Endothelial cell of umbilical vein (primary cell): Measurements from ENCODE around the gene JARID2. TPM values are rescaled to one million over a fixed set of nuclear protein-coding genes. Genes with fewer than 3 reads are reported as not detected.

Experiments used
- BruUV-seq: library from RNA; stranded (reverse); fragments of 400-500 nt; replicated peaks from 2 replicates; lab custom pipeline; 2021; lab: Mats Ljungman, UMichigan
- CTCF ChIA-PET: fragments of 300-600, 350-600 bp; sonication (Branson Sonifier 250); formaldehyde crosslinking; loops from one replicate; lab custom pipeline; 2021; ENCODE audit warnings: antibody characterized with exemption, inconsistent platforms; lab: Charles Lee
- POLR2A ChIA-PET: fragments of 300-600, 350-600 bp; sonication (Branson Sonifier 250); formaldehyde crosslinking; loops from one replicate; lab custom pipeline; 2021; ENCODE audit warnings: antibody characterized with exemption, inconsistent platforms; lab: Charles Lee
- DNase-seq: peaks from one replicate; pipeline ENCODE4 v3.0.0-alpha.2; 2011; ENCODE audit warnings: low read depth, low spot score
- FAIRE-seq: peaks from 2 replicates; lab custom pipeline; 2011; peaks lifted over from hg19 to GRCh38; lab: Jason Lieb, UNC
- H2AFZ ChIP-seq: 2 replicates; pipeline ENCODE4 v1.6.0; 2012; ENCODE audit warnings: low read depth, low read length, control low read depth, inconsistent platforms
- H3K27ac ChIP-seq: 2 replicates; pipeline ENCODE4 v1.5.1; 2011; ENCODE audit warnings: low read depth, mild to moderate bottlenecking, control low read depth, low read length, moderate library complexity; ENCODE audit not compliant: insufficient read depth
- H3K27me3 ChIP-seq, 2 experiments: 2 replicates each; pipeline versions ENCODE4 v1.6.0 to v1.6.1; 2011; ENCODE audit warnings: low read length in 2 of 2, mixed read lengths in 1 of 2; ENCODE audit not compliant: control insufficient read depth in 2 of 2, insufficient read depth in 2 of 2
- H3K36me3 ChIP-seq, 2 experiments: 2 replicates in 1 of 2; 3 replicates in 1 of 2; pipeline ENCODE4 v1.5.1; 2011; ENCODE audit warnings: low read length in 2 of 2, mild to moderate bottlenecking in 1 of 2, moderate library complexity in 1 of 2; ENCODE audit not compliant: control insufficient read depth in 2 of 2, insufficient read depth in 2 of 2; ENCODE audit errors: extremely low read depth in 1 of 2
- H3K4me1 ChIP-seq: 3 replicates; pipeline ENCODE4 v1.5.1; 2011; ENCODE audit warnings: mild to moderate bottlenecking, low read length; ENCODE audit not compliant: control insufficient read depth, insufficient read depth; ENCODE audit errors: extremely low read depth
- H3K4me2 ChIP-seq: 2 replicates; pipeline ENCODE4 v1.6.1; 2011; ENCODE audit warnings: low read length, control low read depth, mixed read lengths; ENCODE audit not compliant: insufficient read depth
- H3K4me3 ChIP-seq, 3 experiments: fragments of 200-600 bp in 1 of 3; sonication (generic), shearing (Covaris generic) in 1 of 3; replicated peaks in 1 of 3; 2 replicates each; pipeline ENCODE4 v1.5.1; 2011 to 2016; ENCODE audit warnings: control low read depth in 3 of 3, low read length in 3 of 3, mild to moderate bottlenecking in 2 of 3, inconsistent platforms in 1 of 3, low read depth in 1 of 3, moderate library complexity in 1 of 3; ENCODE audit not compliant: insufficient read depth in 1 of 3
- H3K79me2 ChIP-seq: 2 replicates; pipeline ENCODE4 v1.6.0; 2012; ENCODE audit warnings: low read length, inconsistent platforms; ENCODE audit not compliant: control insufficient read depth, insufficient read depth
- H3K9ac ChIP-seq: replicated peaks from 2 replicates; pipeline ENCODE3; 2011; ENCODE audit warnings: low read length, control low read depth; ENCODE audit not compliant: insufficient read depth; ENCODE audit errors: extremely low read depth
- H3K9me1 ChIP-seq: replicated peaks from 3 replicates; pipeline ENCODE4 v1.6.0; 2011; ENCODE audit warnings: mild to moderate bottlenecking, low read length; ENCODE audit not compliant: control insufficient read depth, insufficient read depth; ENCODE audit errors: extremely low read depth
- H3K9me3 ChIP-seq: replicated peaks from 2 replicates; pipeline ENCODE4 v1.5.1; 2012; ENCODE audit warnings: low read length, inconsistent platforms; ENCODE audit not compliant: control insufficient read depth, insufficient read depth
- H4K20me1 ChIP-seq: replicated peaks from 2 replicates; pipeline ENCODE3; 2011; ENCODE audit warnings: mild to moderate bottlenecking, low read length; ENCODE audit not compliant: control insufficient read depth, insufficient read depth; ENCODE audit errors: extremely low read depth
- CTCF ChIP-seq, 2 donors: IDR thresholded peaks; 1 replicate in 1 of 2; 2 replicates in 1 of 2; pipeline ENCODE4 v1.5.1; 2011; ENCODE audit warnings: low read length in 2 of 2, mild to moderate bottlenecking in 2 of 2, moderate library complexity in 2 of 2, control low read depth in 1 of 2, inconsistent platforms in 1 of 2, low read depth in 1 of 2; ENCODE audit not compliant: insufficient read depth in 1 of 2; ENCODE audit errors: extremely low read depth in 1 of 2
- EZH2 ChIP-seq: IDR thresholded peaks from 2 replicates; pipeline ENCODE4 v1.6.1; 2012; ENCODE audit warnings: borderline replicate concordance, low read depth, mild to moderate bottlenecking, moderate library complexity, low read length, inconsistent platforms; ENCODE audit not compliant: severe bottlenecking
- FOS ChIP-seq: IDR thresholded peaks from 2 replicates; pipeline ENCODE4 v1.6.1; 2011; ENCODE audit warnings: mild to moderate bottlenecking, low read length, moderate library complexity, borderline replicate concordance; ENCODE audit not compliant: insufficient read depth
- GATA2 ChIP-seq: IDR thresholded peaks from 2 replicates; pipeline ENCODE4 v1.7.0; 2011; ENCODE audit warnings: low read depth, mild to moderate bottlenecking, moderate library complexity, mixed read lengths, low read length; ENCODE audit not compliant: insufficient read length, insufficient read depth
- JUN ChIP-seq: IDR thresholded peaks from 2 replicates; pipeline ENCODE4 v1.6.1; 2011; ENCODE audit warnings: borderline replicate concordance, low read depth; ENCODE audit not compliant: insufficient read length, insufficient read depth
- MAX ChIP-seq: IDR thresholded peaks from 2 replicates; pipeline ENCODE4 v1.6.1; 2011; ENCODE audit not compliant: insufficient read depth, insufficient read length
- MYC ChIP-seq: IDR thresholded peaks from one replicate; pipeline ENCODE4 v1.6.1; 2011; ENCODE audit warnings: mild to moderate bottlenecking, low read depth, low read length
- POLR2A ChIP-seq: IDR thresholded peaks from 2 replicates; pipeline ENCODE4 v1.6.1; 2012; ENCODE audit warnings: low read depth, mild to moderate bottlenecking, control low read depth, low read length
- POLR2AphosphoS5 ChIP-seq: IDR thresholded peaks from 2 replicates; pipeline ENCODE4 v1.6.1; 2012; ENCODE audit warnings: low read depth, mild to moderate bottlenecking, control low read depth, low read length, moderate library complexity; ENCODE audit not compliant: insufficient read depth
- dilution Hi-C: fragments of 300-500 bp; cut with MboI; formaldehyde crosslinking; loops from one replicate; pipeline ENCODE4 v1.15.0; 2019; ENCODE audit warnings: low sequenced_read_pairs; ENCODE audit not compliant: extremely low pct_ligation_motif_present
- intact Hi-C: fragments of 100-400 bp; cut with micrococcal nuclease; formaldehyde crosslinking; loops from one replicate; pipeline ENCODE4 v1.10.0; 2022
- polyA plus RNA-seq, 4 experiments: library from polyadenylated mRNA; depleted of rRNA in 3 of 4; stranded (reverse) in 3 of 4; unstranded in 1 of 4; fragments of >200 nt; gene quantifications; 2 replicates each; pipeline versions ENCODE4 v1.2.1 to v1.2.3, GENCODE V29; 2011 to 2012; ENCODE audit warnings: missing spikeins in 1 of 4
- total RNA-seq: library from RNA; stranded (reverse); gene quantifications from 2 replicates; pipeline ENCODE4 v1.2.3, GENCODE V29; 2021

JARID2 gene
- total and polyA plus RNA-seq, 2 donors (not counting 3 experiments of a cell fraction or from before 2014, with no cell fraction given), result 2.9 to 10.6 TPM

GRCh38 chr6:15476631-15477380 is 230.9 kb downstream of the JARID2 start:
- FAIRE-seq (no peak), DNase-seq (no peak)
- H3K4me3 ChIP-seq, result no peak overlapping the region
- no peaks in the 10 kb centered on the region for H3K9me1 ChIP-seq
- no peak overlapping the region for H3K27ac ChIP-seq
- no TSS peak for BruUV-seq
- dilution Hi-C loops (no loop called here), intact Hi-C loops (no loop called here)
- no peaks in the 10 kb centered on the region for H3K9me3 ChIP-seq
- H2AFZ ChIP-seq, result no peak overlapping the region
- H3K27me3 ChIP-seq, result no peaks in the 10 kb centered on the region
- H3K9ac ChIP-seq, result no peak overlapping the region
- ChIA-PET CTCF (interaction anchor here (0.7 to 3.6 kb wide), 4 partner anchors 10 to 224 kb away, joined by 3 to 16 read pairs (median 4); no protein-coding TSS in a partner anchor), POLR2A (no interaction called here)
- peaks cover 11% of the 10 kb centered on the region for H3K4me1 ChIP-seq
- no peak overlapping the region for H3K4me2 ChIP-seq
- no peaks in the 10 kb centered on the region for H4K20me1 ChIP-seq
- no peaks in the 10 kb centered on the region for H3K36me3 ChIP-seq
- no peaks in the 10 kb centered on the region for H3K79me2 ChIP-seq
- TF ChIP-seq EZH2 (no peak), FOS (no peak)

- Histone ChIP-seq H2AFZ (no peak overlapping the region), H3K4me1 (peaks cover 8% of the 10 kb centered on the region), H3K4me3 (no peak overlapping the region), H3K27me3 (no peaks in the 10 kb centered on the region), H3K9ac (no peak overlapping the region), H3K9me3 (no peaks in the 10 kb centered on the region), H3K9me1 (no peaks in the 10 kb centered on the region), H4K20me1 (no peaks in the 10 kb centered on the region), H3K4me2 (no peak overlapping the region), H3K79me2 (no peaks in the 10 kb centered on the region), H3K36me3 (no peaks in the 10 kb centered on the region), H3K27ac (no peak overlapping the region)
- DNase-seq, result no peak
- dilution Hi-C loops (no loop called here), intact Hi-C loops (no loop called here)
- TF ChIP-seq FOS (no peak), POLR2A (no peak), JUN (no peak), EZH2 (no peak), CTCF (IDR thresholded peaks at IDR 0.05; ENCODE audit: extremely low read depth in 1 of 2, insufficient read depth in 1 of 2, low read depth in 1 of 2, low read length in 2 of 2) (no peak), MYC (no peak), MAX (no peak), GATA2 (no peak), POLR2AphosphoS5 (no peak)
- ChIA-PET CTCF (no interaction called here), POLR2A (no interaction called here)
- no peak for FAIRE-seq
- no TSS peak for BruUV-seq
These were observed 231.9 kb downstream of the JARID2 start for GRCh38 chr6:15477746-15478145.
